ELR (cell line): ENCODE data around the gene PRKAB1.
A peak's percentile ranks its signal among the peaks of the same experiment; 100 is the strongest.
"Not testable (repeated sequence)": the region's sequence is repeated elsewhere in the genome, so short reads cannot be mapped to it uniquely, and the experiment has no call there.

Experiments used
- DNase-seq: peaks from one replicate; pipeline ENCODE4 v3.0.0-alpha.2; 2015; ENCODE audit warnings: low read depth

Gene PRKAB1

DNA sequence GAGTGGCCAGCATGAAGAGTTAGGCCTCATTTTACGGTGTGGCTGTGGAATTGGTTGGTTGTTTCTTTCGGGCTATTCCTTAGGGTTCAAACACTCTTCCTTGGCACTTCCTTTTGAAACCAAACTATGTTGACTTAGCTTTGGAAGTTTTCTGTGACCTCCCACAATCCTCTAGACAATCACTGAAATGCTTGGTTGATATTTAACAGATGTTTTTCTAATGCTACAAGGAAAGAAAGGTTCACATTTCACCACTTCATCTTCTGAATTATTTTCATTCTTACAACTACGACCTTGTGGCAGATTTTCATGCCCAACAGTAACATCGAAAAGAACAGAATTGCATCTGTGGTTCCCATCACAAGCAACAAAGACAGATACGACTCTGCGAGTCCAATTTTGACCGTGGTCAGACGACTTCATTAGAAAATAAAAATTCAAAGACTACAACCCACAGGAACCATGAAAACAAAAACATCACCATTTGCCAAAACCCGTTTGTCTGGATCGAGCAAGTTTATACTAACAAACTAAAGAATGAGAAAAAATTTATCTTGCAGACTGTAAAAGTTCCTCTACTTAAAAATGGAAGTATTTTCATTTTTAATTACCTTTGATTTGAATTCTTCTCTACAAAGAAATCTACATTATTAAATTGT, 16.9 kb downstream of the PRKAB1 start:
- no peak for DNase-seq

DNA sequence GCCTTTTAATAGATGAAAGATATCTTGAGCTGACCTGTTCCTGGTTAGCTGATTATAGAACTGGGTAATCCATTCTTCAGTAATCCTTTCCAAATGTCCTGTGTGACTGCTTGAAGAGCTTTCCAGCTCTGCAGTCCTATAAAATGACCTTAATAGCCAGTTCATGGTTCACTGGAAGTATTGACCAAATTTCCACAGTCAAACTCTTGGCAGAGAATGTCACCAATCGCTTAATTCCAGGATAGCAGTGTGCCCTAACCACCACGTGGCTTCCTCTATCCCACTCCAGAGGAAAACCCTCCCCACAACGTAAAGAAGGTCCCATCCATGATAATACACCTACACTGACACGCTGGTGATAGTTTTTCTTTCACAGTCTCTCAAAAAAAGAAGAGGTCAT, 17.4 kb downstream of the PRKAB1 start:
- DNase-seq = no peak

GRCh38 chr12:119686355-119686754, 18.4 kb downstream of the PRKAB1 start:
- no peak for DNase-seq

GRCh38 chr12:119686776-119687175, 18.8 kb downstream of the PRKAB1 start:
- no peak for DNase-seq

DNA sequence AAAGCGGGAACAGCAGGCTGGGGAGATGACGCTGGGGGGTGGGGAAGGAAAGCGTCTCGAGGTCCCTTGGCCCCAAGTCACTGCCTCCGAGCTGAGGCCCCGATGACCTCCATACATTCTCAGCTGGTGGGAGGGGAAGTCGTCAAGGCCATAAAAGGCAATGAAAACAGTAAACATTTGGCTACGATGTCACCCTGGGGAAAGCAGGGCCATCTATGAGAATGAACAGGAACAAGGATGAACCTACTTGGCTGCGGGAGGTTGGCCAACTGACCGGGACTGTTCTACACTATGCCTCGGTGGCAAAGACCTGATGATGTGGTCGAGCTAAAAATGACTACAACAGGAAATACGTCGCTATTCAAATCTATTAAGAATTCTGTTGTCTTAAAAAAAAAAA, 19.5 kb downstream of the PRKAB1 start:
- no peak for DNase-seq

- no peak for DNase-seq
Observed at GRCh38 chr12:119687879-119688278, 19.9 kb downstream of the PRKAB1 start.

GRCh38 chr12:119689935-119690500, 22.1 kb downstream of the PRKAB1 start:
- no peak for DNase-seq

- DNase-seq = no peak
Observed at GRCh38 chr12:119691202-119691810, 23.4 kb downstream of the PRKAB1 start.

- no peak for DNase-seq
Observed at GRCh38 chr12:119692410-119692809, 24.5 kb downstream of the PRKAB1 start.

- peak; percentile 78 for DNase-seq
Observed at GRCh38 chr12:119692997-119693396, 25.1 kb downstream of the PRKAB1 start.

DNA sequence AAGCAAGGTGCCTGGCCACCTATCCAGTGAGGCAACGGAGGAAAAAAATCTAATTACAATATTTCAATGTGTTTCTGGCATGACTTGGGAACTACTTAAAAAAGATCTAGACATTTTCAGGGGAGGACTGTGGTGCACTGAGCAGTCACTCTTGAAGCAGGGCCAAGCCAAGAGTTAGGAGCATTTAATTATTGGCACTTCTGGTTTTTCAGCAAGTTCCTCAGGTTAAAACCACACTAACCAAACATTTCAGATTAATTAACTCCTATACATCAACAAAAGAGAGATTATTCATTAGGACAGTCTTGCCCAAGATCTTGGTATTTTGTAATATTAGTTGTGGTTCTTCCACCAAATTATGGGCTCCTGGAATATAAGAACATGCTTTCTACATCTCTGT, 25.6 kb downstream of the PRKAB1 start:
- DNase-seq = no peak

- no peak for DNase-seq
Observed at GRCh38 chr12:119694111-119694510, 26.2 kb downstream of the PRKAB1 start.

DNA sequence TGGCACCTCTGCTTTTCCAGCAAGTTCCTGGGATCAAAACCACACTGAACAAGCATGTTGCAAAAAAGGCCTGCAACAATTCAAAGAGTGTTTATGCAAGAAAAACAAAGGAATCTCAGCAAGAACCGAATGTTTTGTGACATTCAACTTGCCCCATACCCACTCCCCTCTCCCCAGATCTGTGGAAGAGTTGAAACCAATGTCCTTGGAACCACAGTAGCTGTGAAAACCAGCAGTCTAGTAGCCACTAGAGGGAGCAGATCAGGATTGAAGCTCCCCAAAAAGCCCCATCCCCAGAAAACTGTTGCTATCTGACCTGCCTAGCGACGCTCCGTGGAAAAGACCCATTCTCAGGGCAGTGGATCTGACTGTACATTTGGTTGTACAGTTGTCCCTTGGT, 27.1 kb downstream of the PRKAB1 start:
- peak; percentile 29 for DNase-seq

DNA sequence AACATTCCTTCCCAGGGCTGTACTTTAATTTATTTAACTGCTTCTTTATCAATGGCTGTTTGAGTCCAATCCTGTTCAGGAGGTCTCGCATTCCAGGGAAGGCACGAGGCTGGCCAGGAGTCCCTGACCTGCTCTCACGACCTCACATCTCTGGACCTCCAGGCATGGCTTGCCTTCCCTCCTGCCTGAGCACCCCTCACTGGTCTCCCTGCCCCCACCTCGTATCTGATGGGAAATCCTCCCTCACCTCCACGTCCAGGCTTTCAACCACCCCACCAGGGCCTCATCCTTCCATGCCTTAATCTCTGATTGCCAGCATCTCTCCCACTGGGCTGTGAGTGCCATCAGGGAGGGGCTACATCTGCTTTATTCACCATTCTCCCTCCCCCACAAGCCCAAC, 29.0 kb downstream of the PRKAB1 start:
- no peak for DNase-seq

- no peak for DNase-seq
Observed at GRCh38 chr12:119699199-119699760, 31.3 kb downstream of the PRKAB1 start.

GRCh38 chr12:119700078-119700477, 32.1 kb downstream of the PRKAB1 start:
- DNase-seq = no peak

DNA sequence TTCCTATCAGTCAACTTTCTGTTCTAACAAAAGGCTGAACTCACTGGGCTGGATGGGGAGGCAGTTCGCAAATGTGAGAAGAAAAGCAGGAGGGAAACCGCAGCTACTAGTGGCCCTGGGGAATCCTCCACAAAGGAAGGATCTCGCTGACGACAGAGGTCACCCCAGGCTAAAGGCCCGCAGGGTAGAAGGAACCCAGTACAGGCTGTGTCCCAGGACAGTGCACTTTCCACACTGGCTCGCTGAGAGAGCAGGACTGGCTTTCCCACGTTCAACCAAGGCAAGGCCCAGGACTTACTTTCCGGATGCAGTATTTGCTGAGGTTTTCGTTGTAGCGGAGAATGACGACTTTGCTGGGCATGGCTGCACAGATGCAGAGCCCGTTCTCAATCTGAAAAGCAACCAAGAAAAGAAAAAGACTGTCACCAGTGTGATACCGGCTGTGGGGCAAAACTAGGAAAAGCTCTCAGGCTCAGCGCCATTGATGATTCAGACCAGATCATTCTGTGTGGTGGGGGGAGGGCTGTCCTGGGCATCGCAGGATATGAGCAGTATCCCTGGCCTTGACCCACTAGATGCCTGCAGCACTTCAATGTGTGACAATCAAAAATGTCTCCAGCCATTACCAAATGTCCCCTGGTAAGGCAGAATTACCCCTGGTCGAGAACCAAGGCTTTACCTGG, 36.3 kb downstream of the PRKAB1 start:
- peak; percentile 80 for DNase-seq

DNA sequence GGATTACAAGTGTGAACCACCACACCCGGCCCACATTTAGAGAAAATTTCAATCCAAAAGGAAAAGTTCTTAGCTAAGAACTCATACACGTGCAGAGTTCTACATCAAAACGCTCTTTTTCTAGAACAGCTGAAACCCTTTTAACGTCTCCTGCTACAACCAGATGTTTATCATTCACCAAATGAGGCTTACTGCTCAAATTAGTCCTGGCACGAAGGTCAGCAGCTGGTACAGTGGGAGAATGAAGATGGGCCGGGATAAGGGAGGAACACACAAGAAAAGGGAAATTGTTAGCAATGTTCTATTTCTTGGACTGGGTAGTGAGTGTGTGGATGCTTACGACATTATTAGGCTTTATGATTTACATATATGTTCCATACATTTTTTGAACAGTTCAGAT, 37.2 kb downstream of the PRKAB1 start:
- no peak for DNase-seq

DNA sequence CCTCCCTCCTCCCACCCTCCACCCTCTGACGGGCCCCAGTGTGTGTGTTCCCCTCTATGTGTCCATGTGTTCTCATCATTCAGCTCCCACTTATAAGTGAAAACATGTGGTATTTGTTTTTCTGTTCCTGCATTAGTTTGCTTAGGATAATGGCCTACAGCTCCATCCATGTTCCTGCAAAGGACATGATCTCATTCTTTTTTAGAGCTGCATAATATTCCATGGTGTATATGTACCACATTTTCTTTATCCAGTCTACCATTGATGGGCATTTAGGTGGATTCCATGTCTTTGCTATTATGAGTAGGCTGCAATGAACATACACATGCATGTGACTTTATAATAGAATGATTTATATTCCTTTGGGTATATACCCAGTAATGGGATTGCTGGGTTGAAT, 38.5 kb downstream of the PRKAB1 start:
- not testable (repeated sequence) for DNase-seq

DNA sequence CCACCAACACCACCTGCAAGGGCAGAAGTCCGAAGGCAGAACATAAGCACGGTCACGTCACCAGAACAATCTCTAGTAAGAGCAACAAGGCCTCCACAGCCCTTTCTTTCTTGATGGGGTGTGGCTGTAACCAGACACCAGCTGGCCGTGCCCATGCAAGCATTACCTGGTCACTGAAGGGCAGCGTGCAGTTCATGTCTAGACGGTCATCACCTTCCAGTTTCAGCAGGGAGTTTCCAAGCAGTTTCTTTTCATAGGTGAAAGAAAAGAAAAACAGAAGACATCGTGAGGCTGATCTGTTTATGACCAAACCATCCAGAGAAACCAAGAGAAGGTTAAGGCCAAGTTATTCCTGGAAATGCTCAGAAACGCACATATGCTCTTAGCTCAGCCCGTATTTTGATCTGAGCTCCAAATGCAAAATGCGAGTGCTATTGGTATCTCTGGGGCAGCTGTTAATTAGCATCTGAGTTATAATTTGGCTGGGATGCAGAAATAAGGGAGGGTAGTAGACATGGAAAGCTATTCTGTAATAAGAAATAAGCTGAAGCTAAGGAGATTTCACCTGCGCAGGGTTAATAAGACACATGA, 42.5 kb downstream of the PRKAB1 start:
- no peak for DNase-seq

- no peak for DNase-seq
Observed at GRCh38 chr12:119710965-119711551, 43.1 kb downstream of the PRKAB1 start.

DNA sequence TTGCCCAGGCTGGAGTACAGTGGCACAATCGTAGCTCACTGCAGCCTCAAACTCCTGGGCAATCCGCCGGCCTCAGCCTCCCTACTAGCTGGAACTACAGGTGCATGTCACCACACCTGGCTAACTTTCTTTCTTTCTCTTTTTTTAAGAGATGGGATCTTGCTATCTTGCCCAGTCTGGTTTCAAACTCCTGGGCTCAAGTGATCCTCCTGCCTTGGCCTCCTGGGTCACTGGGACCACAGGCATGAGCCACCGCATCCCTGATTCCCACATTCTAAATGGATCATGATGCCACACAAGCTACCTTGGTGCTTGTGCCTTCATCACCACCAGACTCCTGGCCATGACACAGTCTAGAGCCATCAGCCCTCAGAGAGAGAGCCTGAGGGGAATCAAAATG, 43.8 kb downstream of the PRKAB1 start:
- no peak for DNase-seq
